GM18499 (cell line): ENCODE results near the gene METTL25.

Experiments
- ATAC-seq: cut with Tn5 transposase; IDR thresholded peaks from one replicate; pipeline ENCODE4 v1.9.1; 2021; ENCODE audit warnings: moderate number of reproducible peaks; ENCODE audit not compliant: insufficient read depth, unreplicated experiment

METTL25 gene

DNA sequence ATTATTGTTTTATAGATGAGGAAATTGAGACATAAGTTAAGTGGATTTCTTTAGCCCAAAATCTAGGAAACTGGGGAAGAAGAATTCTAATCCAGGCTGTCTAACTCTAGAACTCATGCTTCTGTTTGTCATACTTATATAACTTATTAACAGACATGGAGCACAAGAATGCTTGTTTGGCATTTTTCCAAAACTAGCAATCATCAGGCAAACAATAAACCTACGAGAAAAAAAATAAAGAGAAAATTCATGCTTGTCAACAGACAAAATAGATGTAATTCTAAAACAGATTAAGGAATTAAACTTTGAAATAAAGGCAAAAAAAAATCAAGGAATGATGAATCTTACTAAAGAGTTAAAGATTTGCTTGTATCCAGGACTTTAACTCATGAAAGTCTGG, 103.1 kb downstream of the METTL25 start:
- no peak for ATAC-seq

DNA sequence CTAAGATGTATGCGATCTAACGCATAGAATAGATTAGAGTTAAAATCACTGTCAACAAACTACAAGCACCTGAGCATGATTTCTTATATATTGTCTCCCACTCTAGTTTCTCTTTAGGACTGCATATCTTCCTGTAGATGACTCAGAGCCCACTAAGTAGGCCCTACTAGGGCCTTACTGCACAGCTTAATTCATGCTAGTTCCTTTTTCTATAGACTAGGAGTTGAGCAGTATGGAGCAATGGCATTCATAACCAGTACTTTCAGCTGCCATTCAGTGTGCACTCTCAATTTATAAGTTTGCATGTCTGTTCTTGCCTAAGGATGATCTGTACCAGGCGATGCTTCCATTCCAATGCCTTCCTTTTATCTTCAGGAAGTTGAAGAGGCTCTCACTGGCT, 103.5 kb downstream of the METTL25 start:
- no peak for ATAC-seq

DNA sequence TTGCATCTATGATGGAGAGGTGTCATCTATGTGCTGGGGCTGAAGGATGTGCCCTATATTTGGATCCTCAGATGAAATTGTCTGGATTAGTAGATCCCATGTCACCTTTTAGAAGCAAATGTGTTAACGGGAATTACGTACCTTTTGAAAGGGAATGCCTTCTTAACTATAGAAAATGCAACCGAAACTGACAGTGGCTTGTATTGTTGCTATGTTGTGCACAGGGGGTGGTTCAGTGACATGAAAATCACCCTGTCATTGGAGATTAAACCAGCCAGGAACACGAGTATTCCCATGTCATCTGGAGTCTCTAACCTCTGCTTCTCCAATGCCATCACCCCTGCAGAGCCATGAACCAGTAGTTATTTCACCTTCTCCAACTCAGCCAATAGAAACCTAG, 110.2 kb downstream of the METTL25 start:
- ATAC-seq = no peak

DNA sequence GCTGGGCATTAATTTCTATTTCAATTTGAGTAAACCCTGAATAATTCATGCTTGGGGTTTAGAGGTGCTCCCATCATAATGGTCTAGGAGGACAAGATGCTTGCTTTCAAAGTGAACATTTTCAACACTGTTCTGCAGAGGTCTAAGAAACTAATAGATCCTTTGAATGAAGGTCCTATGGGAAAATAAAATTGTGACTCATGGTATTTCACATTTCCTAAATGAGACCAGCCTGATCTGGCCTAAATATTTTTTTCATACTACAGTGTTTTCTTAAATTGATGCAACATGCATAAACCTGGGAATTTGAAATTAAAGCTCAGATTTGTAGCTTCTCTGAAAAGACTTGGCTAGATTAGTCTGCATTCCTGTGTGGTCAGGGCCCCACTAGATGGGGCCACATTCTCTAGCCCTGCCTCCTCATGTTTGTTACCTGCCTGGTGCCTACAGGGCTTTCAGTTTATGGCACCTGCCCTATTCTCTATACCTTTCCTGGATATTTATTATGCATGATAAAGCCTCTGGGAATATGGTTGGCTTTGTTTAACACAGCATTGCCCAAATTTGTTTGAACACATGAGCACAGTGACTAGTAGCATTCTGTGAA, 112.7 kb downstream of the METTL25 start:
- ATAC-seq = no peak

DNA sequence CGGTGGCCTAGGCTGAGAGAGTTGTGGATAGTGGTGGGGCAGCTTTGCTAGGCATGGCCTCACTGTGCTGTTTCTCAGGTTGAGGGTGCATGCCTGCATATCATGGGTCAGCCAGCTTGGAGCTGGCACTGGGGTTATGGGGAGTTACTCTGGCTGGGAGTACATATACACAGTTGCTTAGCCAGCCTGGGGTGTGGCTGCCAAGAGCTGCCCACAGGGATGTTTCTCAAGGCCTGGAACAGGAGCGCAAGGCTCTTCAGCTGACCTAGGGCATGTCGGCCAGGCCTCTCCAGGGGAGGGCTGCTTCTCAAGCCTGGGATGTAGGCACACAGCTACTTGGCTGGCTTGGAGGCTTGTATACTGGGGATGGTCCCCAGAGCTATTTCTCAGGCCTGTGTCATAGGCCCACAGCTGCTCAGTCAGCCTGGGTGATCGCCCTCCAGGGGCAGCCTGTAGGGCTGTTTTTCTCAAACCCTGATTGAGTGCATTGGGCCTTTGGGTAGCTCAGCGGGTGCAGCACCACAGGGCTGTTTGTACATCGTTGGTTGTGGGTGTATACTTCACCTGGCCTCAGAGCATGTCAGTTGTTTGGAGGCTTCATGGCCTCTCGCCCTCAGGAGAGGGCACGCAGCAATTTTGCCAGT, 114.9 kb downstream of the METTL25 start:
- no peak for ATAC-seq

DNA sequence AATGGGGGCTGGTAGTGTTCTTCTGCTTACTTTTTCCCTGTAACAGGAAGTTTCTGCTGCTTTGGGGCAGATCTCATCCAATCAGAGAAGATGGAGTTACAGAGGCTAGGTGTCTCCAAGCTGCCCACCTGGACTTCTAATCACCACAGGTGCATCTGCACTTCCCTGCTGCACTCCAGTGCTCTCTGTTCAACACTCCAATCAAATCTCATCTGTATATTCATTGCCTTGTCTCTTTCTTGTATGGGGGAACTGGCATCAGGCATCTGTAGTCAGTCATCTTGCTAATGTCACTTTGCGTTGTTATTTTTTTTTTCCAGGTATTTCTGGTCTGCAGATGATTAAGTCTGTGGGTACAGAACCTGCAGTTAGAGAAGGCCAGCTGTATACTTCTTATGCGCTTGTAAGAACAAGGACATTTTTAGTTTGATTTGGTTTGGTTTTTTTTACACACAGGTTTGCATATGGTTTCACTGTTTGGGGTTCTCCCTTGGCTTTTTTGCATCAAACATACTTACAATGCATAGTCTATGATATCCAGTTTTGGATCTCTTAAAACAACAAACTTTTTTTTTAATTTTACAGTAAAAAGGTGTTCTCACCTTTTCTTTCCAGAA, 116.0 kb downstream of the METTL25 start:
- peak; percentile 79 for ATAC-seq

DNA sequence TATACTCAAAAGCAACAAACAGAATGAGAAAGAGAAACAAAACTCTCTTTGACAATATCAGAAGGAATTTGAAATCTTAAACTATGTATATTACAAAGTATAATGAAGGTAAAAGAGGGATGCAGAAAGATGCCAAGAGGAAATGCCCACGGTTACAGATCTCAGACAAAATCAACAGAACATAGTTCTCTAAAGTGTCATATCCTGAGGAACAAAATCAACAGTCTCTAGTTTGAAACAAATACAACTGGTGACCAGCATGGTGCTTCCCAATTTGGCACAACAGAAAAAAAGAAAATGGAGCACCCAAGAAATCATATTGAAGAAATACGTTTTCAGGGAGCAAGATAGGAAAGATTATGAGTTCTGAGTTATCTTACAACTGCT, 116.5 kb downstream of the METTL25 start:
- no peak for ATAC-seq

DNA sequence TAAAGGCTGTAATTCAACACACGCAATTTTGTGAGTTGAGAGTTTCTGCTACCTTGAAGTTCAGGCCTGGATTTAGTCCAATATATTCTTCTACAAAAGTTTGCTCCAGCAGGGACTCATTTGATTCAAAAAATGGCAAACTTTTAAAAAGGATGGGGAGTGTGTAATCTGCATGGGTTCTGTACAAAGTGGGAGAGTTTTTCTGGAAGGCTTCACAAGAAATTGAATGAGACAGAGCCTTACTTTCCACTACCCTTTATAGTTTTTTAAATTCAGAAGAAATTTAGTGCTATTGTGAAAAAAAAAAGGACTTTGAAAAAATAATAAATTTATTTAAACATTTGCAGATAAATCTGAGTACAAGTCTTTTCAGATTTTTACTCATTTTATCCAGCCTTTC, 116.9 kb downstream of the METTL25 start:
- ATAC-seq = no peak

DNA sequence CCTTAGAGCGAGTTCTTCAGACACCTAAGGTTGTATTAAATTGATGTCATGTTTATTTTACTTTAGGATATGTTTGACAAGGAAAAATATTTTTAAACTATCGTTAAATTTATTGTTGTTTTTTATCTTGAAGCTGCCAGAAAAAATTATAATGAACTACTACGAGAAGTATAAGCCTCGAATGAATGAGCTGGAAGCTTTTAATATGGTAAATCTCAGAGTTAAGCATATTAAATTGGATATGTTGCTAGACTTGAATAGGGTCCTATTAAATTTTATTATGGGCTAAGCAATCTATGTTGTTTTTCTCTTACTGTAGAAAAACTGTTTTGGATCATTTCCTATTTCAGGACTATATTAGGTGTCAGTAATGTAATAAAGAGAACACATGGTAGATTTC, 118.2 kb downstream of the METTL25 start:
- no peak for ATAC-seq

DNA sequence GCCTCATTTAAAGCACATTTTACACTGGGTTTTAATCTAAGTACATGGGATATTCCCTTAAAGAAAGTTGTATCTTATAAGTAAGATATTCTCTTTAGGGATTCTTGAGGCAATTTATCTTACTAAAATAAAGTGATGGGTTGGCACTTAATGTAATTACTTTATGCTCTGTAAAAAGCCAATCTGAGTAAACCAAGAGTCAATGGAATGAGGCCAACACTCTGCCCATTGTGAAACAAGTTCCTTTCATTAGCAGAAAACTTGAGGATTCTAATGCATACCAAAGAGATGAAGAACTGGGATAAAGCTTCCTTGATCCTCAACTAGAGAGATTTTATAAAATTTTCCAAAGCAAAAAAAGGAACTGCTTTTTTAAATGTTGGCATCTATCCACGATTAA, 121.2 kb downstream of the METTL25 start:
- ATAC-seq = no peak

DNA sequence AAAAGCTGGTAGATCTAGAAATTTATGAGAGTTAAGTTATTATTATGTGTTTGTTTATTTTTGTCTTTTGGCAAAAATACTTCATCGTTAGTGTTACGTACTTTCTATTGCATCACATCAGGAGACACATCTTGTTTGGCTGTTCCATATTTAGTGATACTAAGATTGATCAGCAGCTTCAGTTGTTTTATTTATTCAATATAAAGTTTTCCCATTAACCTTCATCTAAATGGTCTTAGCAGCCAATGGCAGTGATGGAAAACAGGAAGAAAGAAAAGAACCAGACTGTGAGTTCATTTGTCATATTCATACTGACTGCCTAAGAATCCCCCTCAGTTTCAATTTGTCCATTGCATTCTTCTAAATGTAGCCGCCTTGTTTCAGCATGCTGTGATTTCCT, 122.3 kb downstream of the METTL25 start:
- no peak for ATAC-seq

DNA sequence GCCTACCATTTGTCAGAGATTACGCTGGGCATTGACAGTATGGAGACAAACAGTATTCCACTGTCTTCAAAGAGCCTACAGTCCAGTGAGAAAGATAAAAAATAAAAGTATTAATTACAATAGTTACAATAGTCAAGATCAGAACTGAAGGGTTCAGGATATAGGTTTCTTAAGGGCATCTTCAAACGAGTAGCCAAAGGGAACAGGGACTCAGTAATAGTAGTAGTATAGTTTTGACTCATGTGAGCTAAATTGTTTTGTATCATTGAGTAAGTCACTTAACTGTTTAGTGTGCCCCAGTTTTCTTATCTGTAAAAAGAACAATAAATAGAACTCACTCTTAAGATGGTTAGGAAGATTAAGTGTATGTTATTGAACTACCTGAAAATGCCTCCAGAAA, 123.6 kb downstream of the METTL25 start:
- ATAC-seq = no peak

DNA sequence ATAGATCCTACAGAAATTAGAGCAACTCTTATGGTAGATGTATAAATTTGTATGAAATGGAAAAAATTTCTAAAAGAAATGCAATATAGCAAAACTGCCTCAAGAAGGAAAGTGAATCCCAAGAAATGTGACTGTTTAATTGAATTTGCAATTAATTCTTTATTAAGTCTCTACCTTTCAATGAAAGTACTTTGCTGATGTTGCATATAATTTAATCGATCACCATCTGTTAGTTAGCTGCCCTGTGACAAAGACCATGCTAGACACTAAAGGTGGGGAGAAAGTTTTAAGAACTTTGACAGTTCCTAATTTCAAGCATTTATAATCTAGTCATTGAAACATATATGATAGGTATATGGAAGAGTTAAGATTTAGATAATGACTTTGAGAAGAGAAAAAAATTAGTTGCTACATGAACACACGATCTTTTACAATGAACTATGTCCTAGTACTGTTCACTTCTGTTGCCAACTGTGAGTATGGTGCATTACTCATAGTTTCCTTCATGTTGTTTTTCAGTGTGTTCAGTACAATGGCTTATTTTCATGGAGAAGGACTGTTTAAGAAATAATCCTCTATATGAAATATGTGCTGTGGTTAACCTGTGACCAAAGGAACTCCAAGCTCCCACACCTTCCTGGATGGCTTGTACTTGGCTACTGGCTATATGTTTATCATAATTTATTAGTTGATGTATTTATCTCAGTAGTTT, 128.4 kb downstream of the METTL25 start:
- no peak for ATAC-seq

DNA sequence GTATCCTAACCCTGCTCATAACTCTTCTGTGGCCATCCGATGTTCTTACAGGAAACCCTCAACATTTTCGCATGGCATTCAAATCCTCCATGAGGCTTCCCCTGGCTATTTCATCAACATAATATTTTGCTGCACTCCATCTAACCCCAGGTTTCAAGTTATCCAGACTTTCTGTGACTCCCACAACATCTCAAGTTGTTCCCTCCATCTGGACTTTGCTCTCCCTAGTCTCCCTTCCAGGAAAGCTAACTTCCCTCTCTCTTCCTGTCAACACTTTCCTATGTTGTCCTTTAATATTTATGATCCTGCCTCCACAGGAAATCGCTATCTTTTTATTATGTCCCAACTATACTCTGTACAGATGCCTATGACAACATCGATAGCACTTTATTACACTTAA, 146.1 kb downstream of the METTL25 start:
- no peak for ATAC-seq

DNA sequence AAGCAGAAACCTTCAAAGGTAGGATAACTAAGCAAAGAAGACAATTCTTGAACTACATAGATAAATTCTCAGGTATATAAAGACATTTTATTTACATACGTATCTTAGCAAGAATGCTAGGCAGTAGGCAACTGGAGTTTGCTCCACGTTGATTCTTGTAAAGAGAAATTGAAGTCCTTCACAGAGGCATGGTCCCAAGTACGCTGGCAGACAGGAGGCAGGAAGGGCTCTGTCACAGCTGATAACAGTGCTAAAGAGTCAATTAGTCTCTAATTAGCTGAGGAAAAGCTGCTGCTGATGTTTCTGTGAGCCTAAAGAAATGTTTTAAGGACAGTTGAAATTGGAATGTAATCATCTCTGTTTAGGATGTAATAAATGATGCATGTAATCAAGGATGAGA, 146.8 kb downstream of the METTL25 start:
- ATAC-seq = no peak

DNA sequence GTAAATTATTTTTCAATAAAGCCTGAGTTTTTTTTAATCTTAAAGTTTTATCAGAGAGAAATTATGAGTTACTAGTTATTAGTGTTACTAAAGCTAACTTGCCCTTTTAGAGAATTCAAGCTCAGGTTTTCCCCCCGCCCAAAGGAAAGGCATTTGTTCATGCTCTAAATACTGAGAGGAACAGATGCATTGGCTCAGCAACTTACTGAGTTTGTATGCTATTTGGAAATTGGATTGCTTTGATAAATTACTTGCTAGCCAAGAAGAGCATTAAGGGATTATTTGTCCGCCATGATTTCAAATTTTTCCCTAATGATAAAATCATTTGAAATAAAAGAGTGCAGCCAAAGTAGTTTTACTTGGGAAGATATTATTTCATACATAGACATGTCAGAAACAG, 149.4 kb downstream of the METTL25 start:
- no peak for ATAC-seq

DNA sequence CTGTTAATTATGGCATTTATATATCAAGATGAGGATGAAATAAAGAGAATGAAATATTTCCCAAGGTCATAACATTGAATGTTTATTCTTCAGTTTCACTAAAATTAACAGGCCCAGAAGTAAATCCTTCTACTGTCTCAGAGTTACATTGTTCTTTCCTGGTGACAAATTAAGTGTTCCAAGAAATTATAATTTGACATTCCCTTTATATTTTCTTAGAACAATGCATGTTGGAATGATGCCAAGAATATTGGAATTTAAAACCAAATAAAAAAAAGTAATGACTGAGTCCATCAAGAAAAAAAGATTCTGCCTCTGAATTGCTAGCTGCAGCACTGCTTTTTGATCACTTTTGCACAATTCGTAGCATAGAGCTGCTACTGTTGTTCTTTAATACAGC, 152.1 kb downstream of the METTL25 start:
- no peak for ATAC-seq

DNA sequence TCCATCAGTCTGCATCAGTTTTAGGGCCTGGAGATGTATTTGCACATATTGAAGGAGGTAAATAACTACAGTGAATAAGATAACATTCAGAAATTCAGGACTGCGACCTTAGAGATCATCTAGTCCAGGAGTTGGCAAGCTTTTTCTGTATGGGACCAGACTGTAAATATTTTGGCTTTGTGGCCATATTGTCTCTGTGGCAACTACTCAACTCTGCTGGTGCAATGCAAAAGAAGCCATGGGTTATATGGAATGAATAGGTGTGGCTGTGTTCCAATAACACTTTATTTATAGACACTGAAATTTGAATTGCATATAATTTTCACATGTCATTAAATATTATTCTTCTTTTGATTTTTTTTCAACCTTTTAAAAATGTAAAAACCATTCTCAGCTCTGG, 156.6 kb downstream of the METTL25 start:
- no peak for ATAC-seq

DNA sequence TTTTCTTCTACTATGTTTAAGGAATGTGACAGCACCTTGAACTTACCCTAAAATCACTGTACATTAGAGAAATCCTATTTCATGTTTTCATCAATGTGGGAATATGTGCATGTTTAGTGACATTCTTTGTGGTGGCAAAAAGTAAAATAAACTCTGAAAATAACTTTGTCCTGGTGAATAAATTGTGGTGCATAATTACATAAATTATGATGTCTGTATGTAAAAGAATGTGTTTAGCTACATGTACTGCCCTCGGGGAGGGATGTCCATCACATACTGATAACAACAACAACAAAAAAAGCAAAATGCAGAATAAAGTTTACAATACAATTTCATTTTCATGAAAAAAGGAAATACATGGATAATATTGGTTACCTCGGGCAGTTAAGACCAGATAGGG, 157.3 kb downstream of the METTL25 start:
- ATAC-seq = no peak

DNA sequence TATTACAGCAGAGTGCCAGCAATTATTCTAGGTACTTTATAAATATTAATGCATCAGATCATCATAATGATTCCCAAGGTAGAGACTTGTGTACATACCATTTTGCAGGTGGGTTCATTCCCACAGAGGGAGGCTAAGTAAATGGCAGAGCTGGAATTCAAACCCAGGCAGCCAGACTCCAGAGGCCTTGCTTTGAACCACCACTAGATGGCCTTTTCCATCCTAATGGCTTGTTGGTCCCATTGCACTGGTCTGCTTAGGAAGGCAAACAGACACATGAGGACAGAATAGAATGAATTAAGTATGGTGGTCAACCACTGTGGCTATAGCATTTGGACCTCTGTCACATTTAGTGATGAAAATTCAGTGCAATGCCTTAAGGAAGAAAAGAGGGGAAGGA, 158.7 kb downstream of the METTL25 start:
- ATAC-seq = no peak

DNA sequence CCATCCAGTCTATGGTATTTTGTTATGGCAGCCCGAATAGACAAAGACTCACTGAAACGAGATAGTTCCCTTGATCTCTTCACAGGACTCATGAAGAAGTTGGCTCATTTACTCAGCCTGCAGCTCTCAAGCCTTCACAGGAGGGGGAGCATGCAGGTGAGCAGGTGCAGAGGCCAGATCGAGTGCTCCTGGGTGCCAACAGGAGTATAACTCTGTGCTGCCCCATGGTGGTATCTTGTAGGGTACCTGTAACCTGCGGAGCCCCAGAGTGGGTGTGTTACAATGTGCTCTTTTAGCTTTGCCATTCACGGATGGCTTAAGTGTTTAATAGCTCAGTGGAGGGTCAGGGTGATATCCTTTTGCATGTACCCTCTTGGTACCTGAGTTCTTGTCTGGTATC, 159.5 kb downstream of the METTL25 start:
- no peak for ATAC-seq

DNA sequence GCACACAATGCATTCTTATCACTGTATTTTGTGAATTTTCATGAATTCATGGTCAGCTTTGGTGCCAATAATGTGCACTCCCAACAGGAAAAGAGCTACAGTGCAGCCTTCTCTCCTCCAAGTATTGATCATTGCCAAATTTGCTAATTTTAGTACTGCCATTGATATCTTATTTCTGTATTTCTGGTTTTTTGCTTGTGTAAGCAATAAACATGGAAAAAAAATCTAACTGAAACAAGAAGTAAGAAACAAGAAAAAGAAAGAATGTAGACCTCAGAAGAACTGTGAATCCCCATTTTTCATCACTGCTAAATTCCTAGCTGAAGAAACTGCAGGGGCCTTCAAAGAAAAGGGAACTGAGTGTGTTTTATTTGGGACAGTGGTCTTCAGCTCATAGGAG, 161.2 kb downstream of the METTL25 start:
- no peak for ATAC-seq
